ENCODE measurements around the gene MAMSTR.

Gene MAMSTR

DNA sequence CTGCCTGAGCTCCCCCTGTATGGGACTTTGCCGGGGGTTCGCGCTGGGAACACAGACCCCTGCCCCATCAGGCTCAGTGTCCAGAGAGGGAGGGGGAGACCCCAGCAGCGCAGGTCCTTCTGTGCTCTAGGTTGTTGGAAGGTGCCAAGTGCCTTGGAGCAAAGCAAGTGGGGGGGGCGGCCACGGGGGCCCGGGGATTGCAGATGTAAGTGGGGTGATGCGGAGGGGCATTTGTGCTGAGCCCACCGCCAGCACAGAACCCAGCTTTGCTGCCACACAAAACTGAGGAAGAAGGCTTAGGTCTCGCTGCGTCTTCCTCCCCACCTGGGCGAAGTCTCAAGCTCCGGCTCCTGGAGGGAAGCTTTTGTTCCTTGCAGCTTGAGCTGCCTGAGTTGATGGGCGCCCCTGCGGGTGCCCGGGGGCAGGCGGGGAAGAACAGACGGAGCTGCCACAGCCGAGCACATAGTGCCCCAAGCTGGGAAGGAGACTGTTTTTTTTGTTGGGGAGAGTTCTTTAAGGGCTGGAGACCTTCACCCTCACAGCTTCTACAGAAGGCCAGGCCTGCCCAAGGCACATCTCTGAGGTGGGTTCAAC lies 45.2 kb downstream of the MAMSTR start:
- Mint-ChIP-seq H3K27ac (no peak overlapping the region), H3K9me3 (peaks cover 6% of the 10 kb centered on the region), H3K4me1 (ENCODE audit: low read depth) (peaks cover 7% of the 10 kb centered on the region), H3K36me3 (ENCODE audit: low read depth) (peaks cover 2% of the 10 kb centered on the region), H3K4me3 (no peak overlapping the region), H3K27me3 (ENCODE audit: low read depth) (no peaks in the 10 kb centered on the region)

DNA sequence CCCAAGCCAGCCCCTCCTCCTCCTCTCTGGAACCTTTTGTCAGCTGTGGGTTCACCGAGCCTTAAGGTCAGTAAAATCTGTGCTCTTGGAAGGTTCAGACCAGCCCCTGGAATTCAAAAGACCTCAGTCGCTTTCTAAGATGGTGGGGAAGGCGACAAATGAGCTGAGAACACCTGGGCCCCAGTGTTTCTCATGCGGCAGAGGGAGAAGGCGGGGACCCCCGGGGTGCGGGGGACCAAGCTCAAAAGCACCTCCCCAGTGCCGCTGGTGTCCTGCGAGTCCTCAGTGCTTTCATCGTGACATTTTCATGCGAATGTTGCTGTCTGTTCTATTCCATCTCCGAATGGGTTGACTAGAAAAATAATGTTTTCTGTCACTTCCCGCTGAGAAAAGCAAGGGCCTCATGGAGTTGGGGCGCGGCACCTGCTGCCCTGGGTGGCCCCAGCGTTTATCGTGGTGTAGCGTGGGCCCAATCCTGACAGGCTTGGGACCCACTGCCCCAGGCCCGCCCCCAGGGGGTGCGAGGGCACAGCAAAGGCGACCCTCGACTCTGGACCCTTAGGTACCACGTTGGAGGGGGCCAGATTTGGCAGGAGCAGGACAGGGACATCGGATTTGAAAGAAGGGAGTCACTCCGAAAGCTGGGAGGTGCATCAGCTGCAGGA lies 46.0 kb downstream of the MAMSTR start:
- Mint-ChIP-seq H3K9me3 (peaks cover 6% of the 10 kb centered on the region), H3K4me3 (no peak overlapping the region), H3K36me3 (ENCODE audit: low read depth) (peaks cover 2% of the 10 kb centered on the region), H3K27me3 (ENCODE audit: low read depth) (no peaks in the 10 kb centered on the region), H3K27ac (no peak overlapping the region), H3K4me1 (ENCODE audit: low read depth) (peaks cover 7% of the 10 kb centered on the region)

DNA sequence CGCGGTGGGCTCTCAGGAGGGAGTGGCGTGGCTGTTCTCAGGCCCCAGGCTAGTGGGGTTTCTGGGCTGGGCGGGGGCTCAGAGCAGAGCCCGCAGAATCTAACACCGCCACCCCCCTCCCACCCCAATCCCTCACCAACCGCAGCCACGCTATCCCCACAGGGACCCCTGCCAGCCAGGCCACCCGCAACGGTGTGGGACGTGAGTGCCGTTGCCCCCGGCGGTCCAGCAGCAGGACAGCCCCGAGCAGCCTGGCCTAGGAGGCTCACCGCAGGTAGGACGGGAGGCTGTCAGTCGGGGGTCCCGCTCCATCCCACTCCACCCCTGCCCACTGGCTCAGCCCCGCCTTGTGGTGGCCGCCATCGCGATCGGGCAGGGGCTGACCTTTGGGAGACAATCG lies 46.5 kb downstream of the MAMSTR start, which contains the start of gene NTN5:
NTN5 (minus strand) TSS at position 24 of the 400 bp plus-strand sequence. CDS start 2,031 bp downstream, outside the sequence.
- Mint-ChIP-seq H3K27me3 (ENCODE audit: low read depth) (no peaks in the 10 kb centered on the region), H3K4me1 (ENCODE audit: low read depth) (peaks cover 7% of the 10 kb centered on the region), H3K27ac (no peak within 1 kb of the TSS), H3K36me3 (ENCODE audit: low read depth) (peaks cover 2% of the 10 kb centered on the region), H3K9me3 (peaks cover 6% of the 10 kb centered on the region), H3K4me3 (no peak within 1 kb of the TSS)

DNA sequence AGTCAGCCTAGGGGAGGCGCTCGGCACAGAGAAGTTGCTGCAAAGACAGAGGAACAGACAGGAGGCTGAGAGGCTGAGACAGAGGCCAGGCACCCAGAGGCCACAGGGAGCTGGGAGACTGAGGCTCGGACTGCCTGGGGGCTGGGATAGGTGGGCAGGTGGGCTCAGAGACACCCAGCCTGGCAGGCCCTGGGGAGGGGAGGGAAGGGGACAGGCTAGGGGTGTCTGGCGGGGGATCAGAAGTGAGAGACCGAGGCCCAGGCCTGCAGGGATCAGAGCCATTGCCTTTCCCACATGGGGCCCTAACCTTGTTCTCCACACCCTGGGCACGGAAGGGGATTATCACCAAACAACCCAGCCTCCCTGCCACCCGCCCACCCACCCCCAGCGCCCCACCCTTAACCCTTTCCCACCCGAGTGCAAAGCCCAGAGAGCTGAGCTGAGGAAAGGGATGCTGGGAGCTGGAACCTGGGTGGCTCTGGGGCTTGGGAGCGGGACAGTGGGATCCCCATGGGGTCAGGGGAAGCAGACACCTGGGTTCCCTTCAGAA lies 48.0 kb downstream of the MAMSTR start:
- Mint-ChIP-seq H3K4me1 (ENCODE audit: low read depth) (peaks cover 7% of the 10 kb centered on the region), H3K9me3 (peaks cover 6% of the 10 kb centered on the region), H3K27ac (no peak overlapping the region), H3K36me3 (ENCODE audit: low read depth) (peaks cover 2% of the 10 kb centered on the region), H3K4me3 (no peak overlapping the region), H3K27me3 (ENCODE audit: low read depth) (no peaks in the 10 kb centered on the region)

DNA sequence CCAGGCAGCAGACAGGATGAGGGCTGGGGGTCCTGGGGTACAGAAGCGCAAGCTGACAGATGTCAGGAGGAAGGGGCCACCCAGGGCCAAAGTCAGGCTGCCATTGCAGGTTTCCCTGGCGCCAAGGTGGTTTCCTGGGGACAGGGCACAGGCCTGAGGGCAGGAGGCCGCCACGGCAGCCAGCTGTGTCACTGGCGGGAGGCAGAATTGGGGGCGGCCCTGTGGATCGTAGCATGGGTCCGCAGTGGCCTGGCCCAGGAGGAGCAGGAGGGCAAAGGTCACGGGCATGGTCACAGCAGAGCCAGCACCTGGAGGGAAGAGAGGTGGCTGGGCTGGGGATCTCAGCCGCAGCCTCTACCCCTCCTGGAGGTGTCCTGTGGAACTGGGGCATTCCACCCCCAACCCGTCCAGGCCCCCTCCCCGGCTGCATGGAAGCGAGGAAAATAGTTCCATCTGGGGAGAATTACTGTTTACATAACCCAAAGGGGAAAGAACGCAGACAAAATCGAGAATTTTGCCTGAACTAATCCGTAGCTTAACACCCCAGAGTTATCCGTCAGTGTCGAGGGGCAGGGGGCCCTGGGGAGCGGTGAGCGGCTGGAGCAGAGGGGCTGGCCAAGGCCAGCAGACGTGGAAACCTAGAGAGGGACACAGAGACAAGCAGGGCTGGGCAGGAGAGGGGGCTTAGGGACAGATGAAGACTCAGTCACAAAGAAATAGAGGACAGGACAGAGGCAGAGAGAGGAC lies 48.7 kb downstream of the MAMSTR start:
- H3K27ac Mint-ChIP-seq, result no peak overlapping the region
- peaks cover 6% of the 10 kb centered on the region for H3K9me3 Mint-ChIP-seq
- peaks cover 2% of the 10 kb centered on the region for H3K36me3 Mint-ChIP-seq (ENCODE audit: low read depth)

DNA sequence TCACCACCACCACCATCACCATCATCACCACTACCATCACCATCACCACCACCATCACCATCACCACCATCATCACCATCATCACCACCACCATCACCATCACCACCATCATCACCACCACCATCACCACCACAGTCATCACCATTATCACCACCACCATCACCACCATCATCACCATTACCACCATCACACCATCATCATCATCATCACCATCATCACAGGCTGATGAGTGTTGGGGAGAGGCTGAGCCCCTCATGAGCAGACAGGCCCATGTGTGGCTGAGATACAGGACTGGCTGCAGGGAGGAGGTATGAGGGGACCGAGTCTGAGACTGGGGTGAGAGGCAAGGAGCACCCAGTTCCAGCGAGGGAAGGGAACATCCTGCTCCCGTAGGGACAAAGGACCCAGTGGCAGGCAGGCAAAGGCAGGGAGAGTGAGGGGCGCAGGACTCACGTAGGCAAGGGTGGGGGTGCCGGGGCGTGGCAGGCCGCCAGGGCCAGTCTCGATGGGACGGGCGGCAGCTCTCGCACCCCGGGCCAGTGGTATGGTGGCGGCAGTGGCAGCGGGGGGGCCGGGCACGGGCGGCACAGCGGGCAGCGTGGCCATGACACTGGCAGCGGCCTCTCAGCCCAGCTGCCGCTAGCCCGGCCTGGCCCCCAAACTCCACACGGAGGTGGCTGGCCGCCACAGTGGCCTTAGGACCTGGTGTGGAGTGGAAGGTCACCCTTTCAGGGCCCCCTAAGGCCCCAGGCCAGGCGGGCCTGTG lies 49.4 kb downstream of the MAMSTR start:
- no peak overlapping the region for H3K4me3 Mint-ChIP-seq
- peak overlapping the region; percentile 36 for H3K27ac Mint-ChIP-seq
- H3K9me3 Mint-ChIP-seq, result peaks cover 6% of the 10 kb centered on the region
- H3K36me3 Mint-ChIP-seq (ENCODE audit: low read depth), result peaks cover 2% of the 10 kb centered on the region
- H3K4me1 Mint-ChIP-seq (ENCODE audit: low read depth), result peaks cover 2% of the 10 kb centered on the region
- H3K27me3 Mint-ChIP-seq (ENCODE audit: low read depth), result peaks cover 3% of the 10 kb centered on the region

More for the DNA sequence above, 48.7 kb downstream of the MAMSTR start:
- peaks cover 1% of the 10 kb centered on the region for H3K27me3 Mint-ChIP-seq (ENCODE audit: low read depth)
- H3K4me3 Mint-ChIP-seq, result no peak overlapping the region
- H3K4me1 Mint-ChIP-seq (ENCODE audit: low read depth), result peaks cover 7% of the 10 kb centered on the region

DNA sequence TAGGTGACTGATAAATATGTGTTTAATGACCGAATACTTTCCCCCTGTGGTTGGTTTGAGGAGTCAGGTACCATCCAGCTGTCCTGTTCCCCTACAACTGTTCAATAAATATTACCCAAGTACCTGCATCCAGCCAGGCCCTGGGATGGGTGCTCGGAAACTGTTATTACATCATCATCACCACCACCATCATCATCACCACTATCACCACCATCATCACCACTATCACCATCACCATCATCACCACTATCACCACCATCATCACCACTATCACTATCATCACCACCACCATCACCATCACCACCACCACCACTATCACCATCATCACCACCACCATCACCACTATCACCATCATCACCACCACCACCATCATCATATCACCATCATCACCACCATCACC lies 50.8 kb downstream of the MAMSTR start:
- H3K36me3 Mint-ChIP-seq (ENCODE audit: low read depth), result peaks cover 2% of the 10 kb centered on the region
- no peak overlapping the region for H3K4me3 Mint-ChIP-seq
- peak overlapping the region; percentile 0 for H3K27ac Mint-ChIP-seq
- H3K4me1 Mint-ChIP-seq (ENCODE audit: low read depth), result no peaks in the 10 kb centered on the region
- H3K9me3 Mint-ChIP-seq, result peaks cover 6% of the 10 kb centered on the region
- H3K27me3 Mint-ChIP-seq (ENCODE audit: low read depth), result peaks cover 3% of the 10 kb centered on the region

DNA sequence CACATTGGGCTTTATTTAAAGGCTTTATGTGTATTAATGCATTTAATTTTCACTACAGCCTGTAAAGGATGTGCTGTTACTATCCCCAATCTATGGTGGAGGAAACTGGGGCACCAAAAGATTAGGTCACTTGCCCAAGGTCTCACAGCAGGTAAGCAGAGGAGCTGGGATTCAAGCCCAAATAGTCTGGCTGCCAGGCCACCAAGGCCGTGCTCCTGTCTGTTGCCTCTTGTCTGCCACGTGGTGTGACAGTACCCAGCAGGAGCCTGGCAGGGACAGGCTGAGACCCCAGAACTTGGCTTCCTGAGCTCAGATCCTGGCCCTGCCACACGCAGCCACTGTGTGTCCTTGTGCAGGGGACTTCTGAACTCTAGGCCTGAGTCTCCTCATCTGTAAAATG lies 51.2 kb downstream of the MAMSTR start:
- peaks cover 2% of the 10 kb centered on the region for H3K36me3 Mint-ChIP-seq (ENCODE audit: low read depth)
- H3K4me1 Mint-ChIP-seq (ENCODE audit: low read depth), result no peaks in the 10 kb centered on the region
- H3K4me3 Mint-ChIP-seq, result no peak overlapping the region
- no peak overlapping the region for H3K27ac Mint-ChIP-seq
- peaks cover 6% of the 10 kb centered on the region for H3K9me3 Mint-ChIP-seq
- H3K27me3 Mint-ChIP-seq (ENCODE audit: low read depth), result peaks cover 3% of the 10 kb centered on the region

DNA sequence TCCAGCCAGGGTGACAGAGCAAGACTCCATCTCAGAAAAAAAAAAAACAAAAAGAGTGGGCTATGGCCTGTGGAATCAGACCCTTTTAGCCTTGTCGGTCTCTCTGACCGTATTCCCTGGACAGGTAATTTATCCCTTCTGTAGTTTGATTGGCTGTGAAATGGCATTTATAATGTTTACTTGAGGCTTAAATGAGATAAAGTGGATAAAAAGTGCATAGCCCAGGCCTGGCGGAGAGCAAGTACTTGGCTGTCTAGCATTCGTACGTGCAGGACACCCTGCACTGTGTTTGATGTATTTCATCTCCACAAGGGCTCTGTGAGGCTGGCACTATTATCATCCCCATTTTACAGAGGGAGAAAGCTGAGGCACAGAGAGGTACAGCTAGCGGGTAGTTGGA lies 53.7 kb downstream of the MAMSTR start:
- Mint-ChIP-seq H3K9me3 (peaks cover 6% of the 10 kb centered on the region), H3K36me3 (ENCODE audit: low read depth) (peaks cover 2% of the 10 kb centered on the region), H3K27ac (no peak overlapping the region), H3K4me3 (no peak overlapping the region), H3K4me1 (ENCODE audit: low read depth) (peaks cover 7% of the 10 kb centered on the region), H3K27me3 (ENCODE audit: low read depth) (peaks cover 3% of the 10 kb centered on the region)

DNA sequence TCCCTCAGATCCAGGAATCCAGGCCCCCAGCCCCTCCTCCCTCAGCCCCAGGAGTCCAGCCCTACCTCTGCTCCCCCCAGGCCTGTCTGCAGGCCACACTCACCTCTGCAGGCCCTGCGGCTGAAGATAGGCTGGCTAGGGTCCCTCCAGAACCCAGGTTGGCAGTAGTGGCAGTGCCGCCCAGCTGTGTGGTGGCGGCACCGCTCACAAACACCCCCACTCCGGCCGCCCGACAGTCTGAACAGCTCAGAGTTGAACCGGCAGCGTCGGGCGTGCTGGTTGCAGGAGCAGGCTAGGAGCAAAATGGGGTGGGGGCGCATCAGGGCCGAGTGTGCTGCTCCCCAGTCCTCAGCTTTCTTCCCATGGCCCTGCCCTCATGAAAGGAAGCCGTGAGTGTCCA lies 55.0 kb downstream of the MAMSTR start:
- no peak overlapping the region for H3K27ac Mint-ChIP-seq
- H3K9me3 Mint-ChIP-seq, result peaks cover under 1% of the 10 kb centered on the region
- H3K4me1 Mint-ChIP-seq (ENCODE audit: low read depth), result peaks cover 9% of the 10 kb centered on the region
- peaks cover 3% of the 10 kb centered on the region for H3K27me3 Mint-ChIP-seq (ENCODE audit: low read depth)
- no peak overlapping the region for H3K4me3 Mint-ChIP-seq
- H3K36me3 Mint-ChIP-seq (ENCODE audit: low read depth), result peaks cover under 1% of the 10 kb centered on the region

DNA sequence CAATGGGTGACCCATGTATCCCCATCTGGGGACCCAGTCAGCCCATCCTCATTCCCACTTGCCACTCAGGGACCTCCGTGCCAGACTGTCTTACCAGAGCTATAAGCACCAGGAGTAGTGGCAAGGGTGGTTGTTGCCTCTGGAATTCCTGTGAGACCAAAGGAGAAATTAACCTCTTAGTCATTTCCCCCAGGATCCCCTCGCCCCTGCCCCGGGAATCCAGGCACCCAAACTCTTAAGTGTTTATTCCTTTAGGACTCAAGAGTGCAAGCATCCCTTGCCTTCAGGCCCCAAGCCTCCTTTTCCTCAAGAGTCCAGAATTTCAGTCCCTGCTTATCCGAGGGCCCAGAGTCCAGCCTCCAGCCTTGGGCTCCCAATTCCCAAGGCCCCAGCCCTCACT lies 55.9 kb downstream of the MAMSTR start:
- peaks cover 3% of the 10 kb centered on the region for H3K27me3 Mint-ChIP-seq (ENCODE audit: low read depth)
- H3K27ac Mint-ChIP-seq, result no peak overlapping the region
- no peak overlapping the region for H3K4me3 Mint-ChIP-seq
- peaks cover 9% of the 10 kb centered on the region for H3K4me1 Mint-ChIP-seq (ENCODE audit: low read depth)
- H3K9me3 Mint-ChIP-seq, result no peaks in the 10 kb centered on the region
- no peaks in the 10 kb centered on the region for H3K36me3 Mint-ChIP-seq (ENCODE audit: low read depth)
